Globus pallidus (tissue), 1 donor: ENCODE results near the gene PEX5L.

Source experiments
- DNase-seq: peaks from one replicate; pipeline ENCODE4 v3.0.0-alpha.2; 2015; ENCODE audit warnings: low spot score

PEX5L gene

DNA sequence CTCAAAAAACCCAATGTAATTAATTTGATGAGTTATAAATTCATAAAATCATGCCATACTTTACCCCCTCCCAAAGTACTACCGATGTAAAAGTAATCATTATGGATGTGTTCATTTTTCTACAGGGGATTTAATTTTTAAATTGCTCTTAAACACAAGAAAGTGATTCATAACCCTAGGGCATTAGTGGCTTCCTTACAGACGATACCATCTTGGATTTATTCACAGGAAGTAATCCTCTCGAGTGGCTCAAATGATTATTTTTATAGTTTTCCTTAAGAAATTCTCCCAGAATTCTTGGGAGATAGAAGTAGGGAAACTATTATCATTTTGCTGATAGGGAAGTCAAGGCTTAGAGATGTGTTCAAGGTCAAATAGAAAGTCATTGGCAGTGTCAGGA, 80.9 kb downstream of the PEX5L start:
- no peak for DNase-seq

DNA sequence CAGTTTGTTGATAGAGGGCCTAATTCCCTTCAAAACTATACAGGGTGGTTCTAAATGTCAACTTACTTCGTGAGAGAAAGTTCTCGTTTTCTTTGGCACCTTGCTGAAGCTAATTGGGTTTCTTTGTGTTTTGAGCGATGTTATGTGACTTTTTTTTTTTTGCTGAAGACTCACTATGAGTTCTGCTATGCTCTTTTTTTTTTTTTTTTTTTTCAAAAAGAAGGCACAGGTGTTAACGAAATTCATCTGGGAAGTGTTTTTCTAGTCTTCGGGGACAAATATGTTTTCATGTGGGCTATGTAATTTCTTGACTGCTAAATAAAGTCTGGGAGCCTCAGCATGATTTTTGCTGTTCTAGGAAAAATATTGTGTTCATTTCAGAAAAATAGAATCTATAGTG, 81.5 kb downstream of the PEX5L start:
- DNase-seq = no peak

DNA sequence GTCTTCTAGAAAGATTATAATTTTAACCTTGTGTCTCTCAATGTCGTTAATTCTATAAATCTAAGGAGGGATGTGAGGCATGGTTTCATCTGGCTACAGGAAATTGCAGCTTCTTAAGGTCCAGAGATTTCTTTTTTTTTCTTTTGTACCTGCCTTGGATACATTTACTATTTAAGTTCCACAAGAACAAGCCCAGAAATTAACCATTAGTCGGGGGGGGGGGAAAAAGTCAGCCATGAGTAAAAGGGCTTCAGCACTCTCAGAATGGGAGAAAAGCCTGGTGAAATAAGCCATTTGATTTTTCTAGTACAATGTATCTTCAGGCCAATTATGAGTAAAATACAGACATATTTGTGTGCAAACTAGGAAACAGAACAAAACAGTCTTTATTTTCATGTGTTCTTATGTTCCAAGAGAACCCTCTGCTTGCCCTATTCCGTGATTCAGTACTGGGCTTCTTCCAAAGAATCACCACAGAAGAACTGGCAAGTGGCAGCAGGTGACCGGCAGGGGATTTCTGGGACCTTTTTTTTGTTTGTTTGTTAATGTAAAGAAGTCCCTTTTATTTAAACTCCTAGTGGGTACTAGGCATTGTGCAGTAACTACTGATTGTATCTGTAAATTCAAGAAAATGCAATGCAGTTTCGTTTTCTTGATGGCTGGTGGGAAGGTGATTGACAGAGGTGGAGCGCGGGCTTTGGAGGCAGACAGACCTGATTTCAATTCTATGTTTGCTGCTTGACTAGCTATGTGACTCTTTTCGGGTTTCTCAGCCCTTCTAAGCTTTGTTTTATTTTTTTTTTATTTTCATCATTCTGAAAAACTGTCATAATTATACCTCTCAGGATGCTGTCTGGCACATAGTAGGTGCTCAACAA, 82.5 kb downstream of the PEX5L start:
- no peak for DNase-seq

DNA sequence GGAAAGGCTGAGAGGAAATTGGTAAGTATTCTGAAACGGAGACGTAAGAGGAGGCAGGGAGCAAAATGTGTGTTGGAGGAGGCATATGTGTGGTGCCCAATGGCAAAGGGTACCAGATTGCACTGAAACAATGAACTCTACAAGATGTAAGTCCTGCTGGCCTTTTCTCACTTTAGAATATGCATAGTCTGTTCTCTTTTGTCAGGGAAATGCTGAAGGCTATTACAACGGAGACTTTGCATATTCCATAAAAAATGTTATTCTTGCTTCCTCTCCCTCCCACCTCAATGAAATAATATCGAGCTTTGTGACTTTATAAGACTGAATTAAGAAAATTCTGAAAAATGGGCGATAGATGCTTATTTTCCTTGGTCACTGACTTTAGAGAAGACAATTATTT, 85.9 kb downstream of the PEX5L start:
- DNase-seq = no peak

DNA sequence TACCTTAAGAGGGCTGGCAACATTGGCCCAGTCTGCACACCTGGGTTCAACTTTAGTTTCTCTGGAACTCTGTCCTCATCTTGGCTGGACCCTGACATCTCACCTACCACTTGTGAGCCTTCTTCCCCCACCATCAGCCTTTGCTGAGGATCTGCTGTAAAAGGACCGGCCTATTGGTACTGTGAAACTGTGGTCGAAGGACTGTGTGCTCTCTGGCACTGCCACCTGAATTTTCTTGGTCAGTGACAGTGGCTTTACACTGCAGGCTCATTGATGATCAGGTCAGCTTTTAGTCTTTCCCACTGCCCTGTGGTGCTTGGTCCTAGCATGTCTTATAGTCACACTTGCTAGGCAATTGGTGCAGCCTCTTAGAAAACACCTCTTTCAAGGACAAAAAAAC, 86.9 kb downstream of the PEX5L start:
- DNase-seq = no peak

DNA sequence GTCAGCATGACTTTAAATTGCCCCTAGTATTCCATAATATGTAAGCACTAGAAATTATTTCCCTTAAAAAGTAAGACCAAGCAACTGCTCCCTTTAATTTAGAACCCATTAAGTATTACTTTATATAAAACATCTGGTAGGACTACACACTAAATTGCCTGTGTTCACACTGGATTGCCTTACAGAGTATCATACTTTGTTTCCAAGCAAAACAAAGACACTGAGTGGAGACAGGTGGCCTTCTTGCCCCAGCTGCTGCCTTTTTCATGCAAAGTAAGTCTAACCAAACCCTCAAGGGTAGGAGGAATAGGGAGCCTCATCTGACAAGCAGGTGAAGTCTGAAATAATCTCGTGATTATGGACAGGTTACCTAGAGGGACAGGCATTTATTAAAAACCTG, 87.3 kb downstream of the PEX5L start:
- DNase-seq = peak; percentile 35

DNA sequence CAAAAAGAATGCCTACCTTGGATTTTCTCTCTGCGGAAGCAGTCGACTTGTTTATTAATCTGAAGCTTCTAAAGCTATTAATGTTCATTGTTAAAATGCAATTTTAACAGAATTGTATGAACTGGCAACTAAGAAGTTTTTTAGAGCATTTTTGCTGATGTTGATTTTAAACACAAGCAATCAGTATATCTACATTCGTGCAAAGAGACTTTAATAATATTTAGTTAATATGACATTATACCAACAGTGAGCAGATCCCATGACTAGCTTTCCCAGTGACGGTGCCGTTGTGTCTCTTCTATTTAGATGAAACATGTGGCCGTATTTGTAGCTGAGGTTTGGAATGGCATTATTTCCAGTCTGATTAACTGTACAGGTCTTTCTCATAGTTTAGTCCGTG, 88.0 kb downstream of the PEX5L start:
- DNase-seq = peak; percentile 45

DNA sequence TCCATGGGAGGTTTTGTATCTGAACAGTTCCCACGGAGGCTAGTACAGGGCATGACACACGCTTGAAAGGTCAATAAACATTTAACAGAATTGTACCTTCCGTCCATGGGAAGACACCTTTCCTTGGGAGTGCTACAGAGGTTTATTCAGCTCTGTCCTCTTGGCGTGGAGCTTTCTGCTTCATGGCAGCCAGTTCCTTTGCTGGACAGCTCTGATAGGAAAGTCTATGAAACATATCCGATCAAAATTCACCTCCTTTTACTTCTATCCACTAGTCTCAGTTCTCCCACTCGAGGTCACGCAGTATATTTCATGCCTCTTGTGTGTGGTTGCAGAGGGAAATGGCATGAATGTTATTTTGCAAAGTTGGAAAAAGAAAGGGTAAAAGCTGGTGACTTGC, 91.2 kb downstream of the PEX5L start:
- DNase-seq = no peak

DNA sequence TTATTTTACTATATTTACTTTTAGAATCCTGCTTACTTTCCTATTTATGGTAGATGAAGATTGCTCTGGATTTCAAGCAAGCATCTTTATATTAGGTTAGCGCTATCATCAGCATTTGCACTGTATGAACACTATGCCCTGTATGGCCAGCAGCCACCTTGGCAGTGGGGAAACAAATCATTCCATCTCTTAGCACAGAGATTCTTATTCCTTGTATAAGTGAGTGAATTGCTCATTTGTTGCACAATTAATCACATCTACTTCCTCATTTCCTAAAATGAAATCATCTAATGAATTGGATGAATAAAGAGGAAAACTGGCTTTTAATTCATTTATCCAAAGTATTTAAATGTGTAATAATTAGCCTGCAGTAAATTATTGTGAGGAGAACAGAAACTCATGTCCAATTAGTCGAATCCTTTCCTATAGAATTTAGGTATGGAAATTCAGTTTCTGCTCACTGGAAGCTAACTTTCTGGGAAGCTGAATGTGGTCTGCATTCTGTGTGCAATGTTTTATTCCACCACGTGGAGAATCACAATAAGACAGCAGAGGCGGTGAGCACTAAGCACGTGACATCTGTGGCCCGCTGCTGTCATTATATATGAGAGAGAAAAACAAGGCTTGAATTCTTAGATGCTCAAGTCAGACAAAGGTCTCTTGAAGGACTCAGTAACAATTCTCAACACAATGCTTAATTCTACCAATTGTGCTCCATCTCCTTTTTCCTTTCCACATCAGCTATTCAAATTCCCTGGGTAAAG, 93.4 kb downstream of the PEX5L start:
- peak; percentile 89 for DNase-seq

DNA sequence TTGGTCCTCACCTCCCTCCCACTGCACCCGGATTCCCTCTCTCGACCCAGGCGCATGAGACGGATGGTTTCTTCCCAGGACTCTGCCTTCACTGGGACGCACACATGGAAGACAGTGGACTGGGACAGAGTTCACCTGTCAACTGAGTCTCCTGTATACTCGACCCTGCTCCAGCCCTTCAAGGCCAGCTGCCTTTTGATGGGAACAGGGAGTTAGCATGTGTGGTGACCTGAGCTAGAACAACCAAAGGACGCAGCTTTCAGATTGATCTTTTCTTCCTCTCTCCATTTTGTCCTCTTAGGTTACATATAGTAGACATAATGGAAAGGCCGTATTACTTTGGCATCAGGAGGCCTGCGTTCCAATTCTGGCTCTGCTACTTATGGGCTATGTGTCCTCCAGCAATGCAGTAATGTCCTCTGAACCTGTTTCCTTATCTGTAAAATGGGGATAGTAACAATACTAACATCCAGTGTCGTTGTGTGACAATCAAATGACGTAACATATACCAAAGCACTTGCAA, 94.1 kb downstream of the PEX5L start:
- DNase-seq = peak; percentile 52

DNA sequence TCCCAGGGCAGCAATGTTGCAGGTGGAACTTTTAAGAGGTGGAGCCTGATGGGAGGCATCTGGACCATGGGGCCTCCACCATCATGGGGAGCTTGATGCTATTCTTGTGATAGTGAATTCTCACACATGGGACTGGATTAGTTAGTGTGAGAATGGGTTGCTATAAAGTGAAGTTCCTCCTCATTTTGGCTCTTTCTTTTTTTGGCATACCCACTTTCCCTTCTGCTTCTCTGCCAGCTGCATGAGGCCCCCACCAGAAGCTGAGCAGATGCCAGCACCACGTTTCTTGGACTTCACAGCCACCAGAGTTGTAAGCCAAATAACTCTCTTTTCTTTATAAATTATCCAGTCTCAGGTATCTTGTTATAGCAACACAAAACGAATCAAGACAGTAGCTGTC, 101.0 kb downstream of the PEX5L start:
- DNase-seq = no peak

DNA sequence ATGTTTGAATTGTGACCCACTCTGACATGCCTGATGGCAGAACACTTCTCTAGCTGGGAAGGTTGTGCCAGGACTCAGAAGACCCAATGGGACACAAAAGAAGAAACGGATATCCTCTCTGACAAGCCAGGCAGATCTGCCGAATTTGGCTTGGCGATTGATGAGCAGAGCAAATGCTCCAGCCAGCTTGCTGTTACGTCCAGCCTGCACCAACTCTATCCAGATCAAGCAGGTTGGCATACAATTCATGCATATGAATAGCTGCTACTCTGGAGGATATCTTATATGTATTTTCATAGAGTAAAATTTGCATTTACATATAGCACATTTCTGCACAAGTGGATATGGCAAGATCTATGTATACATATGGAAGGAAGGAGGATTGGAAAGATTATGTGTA, 102.8 kb downstream of the PEX5L start:
- no peak for DNase-seq

DNA sequence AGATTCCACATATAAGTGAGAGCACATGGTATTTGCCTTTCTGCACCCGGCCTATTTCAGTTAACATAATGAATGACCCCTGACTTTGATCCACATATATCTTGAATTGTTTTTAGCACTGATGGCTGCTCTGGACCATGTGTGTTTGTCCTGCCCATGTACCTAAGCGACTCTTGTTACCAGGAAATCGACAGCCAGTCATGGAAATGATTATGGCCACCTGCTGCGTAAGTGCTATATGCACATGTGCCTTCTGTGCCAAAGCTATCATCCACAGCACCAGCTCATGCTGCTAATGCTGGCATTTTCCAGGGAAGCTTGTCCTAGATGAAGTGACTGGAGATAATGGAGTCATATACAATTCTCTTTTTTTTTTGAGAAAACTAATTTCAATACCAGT, 103.7 kb downstream of the PEX5L start:
- no peak for DNase-seq

DNA sequence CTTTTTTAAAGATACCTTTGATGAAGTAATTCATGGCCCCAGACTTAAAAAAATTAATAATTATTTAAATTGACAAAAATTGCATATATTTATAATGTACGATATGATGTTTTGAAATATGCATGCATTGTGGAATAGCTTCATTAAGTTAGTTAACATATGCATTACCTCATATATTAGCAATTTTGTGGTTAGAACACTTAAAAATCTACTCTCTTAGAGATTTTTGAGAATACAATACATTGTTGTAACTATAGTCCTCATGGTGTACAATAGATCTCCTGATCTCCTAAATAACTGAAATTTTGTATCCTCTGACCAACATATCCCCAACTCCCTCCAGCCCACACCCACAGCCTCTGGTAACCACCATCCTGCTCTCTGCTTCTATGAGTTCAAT, 104.1 kb downstream of the PEX5L start:
- DNase-seq = no peak

DNA sequence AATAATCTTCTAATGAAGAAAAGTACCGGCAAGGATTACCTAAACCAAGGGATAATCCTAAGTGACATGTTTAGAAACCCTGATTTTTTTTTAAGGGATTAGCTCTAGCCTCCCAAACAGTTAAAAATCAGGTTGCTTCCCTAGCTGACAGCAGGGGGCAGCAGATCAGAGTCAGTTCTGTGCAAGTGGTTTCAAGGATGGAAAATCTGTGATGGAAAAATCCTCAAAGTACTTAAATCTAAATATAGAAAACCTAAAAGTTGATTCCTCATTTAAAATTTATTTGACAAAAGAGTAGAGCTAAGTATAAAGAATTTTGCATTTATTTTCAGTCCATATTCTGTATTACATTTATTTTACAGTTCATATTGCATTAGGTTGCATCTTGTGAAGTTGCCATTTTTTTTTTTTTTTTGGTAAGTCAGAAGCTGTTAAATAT, 107.6 kb downstream of the PEX5L start:
- peak; percentile 85 for DNase-seq

DNA sequence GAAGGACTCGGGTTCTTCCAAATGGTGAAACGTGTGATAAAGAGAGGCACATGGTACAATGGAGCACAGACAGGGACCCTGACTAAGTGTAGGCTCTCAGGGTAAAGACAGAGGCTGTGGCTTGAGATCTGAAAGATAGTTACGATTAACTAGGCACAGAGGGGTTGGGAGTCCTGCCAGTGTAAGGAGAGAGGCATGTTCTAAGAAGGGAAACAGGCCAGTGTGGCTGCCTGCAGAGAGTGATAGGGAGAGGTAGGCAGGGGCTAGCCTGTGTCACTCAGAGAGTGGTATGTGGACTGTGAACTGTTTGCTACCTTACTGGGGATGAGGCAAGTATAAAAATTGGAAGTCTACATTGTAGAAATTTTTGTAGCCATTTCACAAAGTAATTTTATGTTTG, 109.5 kb downstream of the PEX5L start:
- DNase-seq = no peak

DNA sequence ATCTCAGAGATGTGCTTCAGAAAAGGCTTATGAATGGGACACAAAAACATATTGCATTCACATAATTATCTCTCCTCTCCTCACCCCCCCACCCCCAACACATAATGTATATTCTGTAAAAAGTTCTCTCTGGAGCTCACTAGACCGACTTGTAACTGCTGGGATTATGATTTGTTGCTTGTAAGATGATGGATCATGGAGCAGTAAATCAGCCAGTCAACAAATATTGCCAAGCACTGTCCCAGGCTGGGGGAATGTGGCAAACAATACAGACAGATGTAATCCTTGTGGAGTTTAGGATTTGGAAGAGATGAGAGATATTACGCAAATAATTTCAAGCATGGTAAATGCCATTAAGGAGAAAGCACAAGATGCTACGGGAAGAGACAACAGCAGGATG, 114.8 kb downstream of the PEX5L start:
- DNase-seq = no peak

DNA sequence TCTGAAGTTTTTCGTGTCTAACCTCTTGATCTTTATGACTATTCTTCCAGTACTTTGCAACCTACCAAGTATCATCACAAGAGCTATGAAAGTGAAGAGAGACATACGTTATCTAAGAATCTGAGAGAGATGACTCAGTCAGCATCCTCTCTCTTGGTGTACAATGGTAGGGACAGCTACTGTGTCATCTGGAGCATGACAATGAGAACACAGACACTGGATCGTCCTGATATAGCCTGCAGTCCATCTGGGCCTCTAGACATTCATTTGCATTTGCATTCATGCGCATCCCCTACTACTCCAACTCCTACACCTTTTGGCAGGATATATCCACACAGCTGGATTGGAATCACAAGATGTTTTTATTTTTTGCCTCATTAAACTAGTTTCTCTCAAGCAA, 115.2 kb downstream of the PEX5L start:
- DNase-seq = peak; percentile 84

DNA sequence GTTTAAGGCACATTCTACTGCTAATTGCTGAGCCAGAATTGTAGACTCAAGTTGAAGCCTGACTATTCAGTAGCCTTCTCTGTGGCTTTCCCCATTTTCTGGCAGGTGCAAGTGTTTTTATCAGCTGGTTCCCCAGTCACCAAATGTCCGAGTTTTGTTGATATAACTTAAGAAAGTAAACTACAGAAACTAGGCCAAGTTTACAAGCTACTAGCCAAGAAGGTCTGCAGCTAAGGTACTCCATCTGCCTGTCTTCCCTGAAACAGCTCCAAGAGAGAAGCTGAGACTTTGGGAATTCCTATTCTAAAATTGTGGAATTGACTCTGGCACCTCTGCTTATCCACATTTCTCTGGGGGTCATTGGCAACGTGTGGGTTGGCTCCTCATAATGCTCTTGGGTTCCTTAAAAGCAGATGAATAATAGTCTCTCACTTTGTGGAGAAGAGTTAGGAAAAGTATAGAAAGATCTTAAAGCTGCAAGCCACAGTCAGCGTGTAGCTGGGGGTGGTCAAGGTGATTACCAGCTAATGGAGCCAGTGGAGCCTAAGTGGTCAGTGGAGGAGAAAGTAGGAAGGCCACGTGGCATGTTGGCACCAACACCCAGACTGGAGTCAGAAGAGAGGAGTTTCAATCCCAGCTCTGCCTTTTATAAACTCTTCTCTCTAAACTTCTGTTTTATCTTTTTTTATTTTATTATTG, 128.8 kb downstream of the PEX5L start:
- no peak for DNase-seq

DNA sequence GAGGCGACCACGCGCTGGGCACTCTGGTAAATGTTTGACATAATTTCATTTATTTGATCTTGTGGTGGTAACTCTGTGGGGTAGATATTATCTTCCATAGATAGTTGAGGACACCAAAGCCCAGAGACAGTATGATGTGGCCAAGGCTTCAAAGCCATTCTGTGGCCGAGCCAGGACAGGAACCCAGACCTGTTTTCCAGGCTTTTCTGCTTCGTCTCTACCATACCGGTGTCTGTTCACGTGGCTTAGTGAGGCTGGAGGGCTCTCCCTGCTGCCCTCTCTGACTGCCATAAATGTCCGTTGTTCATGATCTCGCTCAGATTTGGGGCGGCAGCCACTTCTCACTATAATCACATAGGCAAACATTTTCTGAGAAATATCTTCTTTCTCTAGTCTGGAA, 134.7 kb downstream of the PEX5L start:
- no peak for DNase-seq

DNA sequence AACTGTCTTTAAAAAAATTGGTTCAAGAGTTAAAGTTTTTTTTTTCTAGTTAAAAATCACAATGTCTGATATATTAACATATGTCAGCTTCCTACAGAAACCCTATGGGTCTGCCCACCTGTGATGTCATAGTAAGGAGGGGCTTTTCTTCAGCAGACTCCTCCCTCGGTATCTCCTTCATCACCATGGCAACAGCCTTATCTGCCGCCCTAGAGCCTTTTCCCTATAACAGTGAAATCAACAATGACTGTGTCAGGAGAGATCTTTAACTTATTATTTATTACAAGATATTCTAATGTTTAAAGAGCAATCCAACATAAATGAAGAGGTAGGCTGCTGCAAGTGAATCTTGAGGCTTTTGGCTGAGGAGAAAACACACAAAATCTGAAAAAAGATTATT, 138.7 kb downstream of the PEX5L start:
- no peak for DNase-seq

DNA sequence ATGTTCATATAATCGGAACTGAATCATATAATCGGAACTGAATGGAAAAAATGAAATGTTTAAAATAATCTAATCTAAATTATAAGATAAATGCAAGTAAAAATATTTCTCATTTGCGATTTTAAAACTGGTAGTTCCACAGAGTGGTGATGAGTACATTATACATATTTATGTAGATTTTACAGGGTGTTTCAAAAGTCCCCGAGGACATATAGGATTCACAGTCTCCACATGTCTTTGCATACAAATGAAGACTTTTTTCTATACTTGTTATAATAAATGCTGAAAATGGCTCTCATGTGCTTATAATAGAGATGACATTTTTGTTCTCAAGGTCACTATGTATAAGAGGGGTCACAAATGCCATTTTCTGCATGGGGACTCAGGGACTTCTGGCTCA, 139.5 kb downstream of the PEX5L start:
- no peak for DNase-seq

DNA sequence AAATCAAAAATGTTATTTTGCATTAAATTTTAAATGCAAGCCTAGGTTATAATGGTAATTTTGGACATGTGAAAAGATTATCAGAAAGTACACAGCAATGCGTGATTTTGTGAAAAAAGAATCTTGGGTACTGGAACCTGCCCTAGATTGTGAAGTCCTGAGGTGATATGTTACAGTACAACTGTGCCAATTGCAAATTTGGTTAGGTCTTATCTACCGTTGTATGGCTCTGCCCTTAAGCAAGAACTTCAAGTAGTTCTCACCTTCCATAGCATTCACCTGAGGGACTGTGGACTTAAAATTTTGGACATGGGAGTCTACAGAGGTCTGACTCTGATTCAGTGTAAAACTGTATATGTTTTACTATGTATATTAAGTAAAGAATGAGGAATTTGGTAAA, 140.2 kb downstream of the PEX5L start:
- DNase-seq = no peak
